Ectodermal cell (in vitro differentiated cells): Measurements from ENCODE around the gene PLEKHD1.

Source experiments
- H3K27ac ChIP-seq: 2 replicates; pipeline ENCODE4 v1.7.0; 2013; ENCODE audit warnings: mild to moderate bottlenecking, low read depth, low read length; ENCODE audit not compliant: insufficient read depth, poor library complexity, severe bottlenecking
- H3K27me3 ChIP-seq: 2 replicates; pipeline ENCODE4 v1.7.0; 2013; ENCODE audit warnings: mild to moderate bottlenecking, low read length; ENCODE audit not compliant: insufficient read depth, control insufficient read depth, poor library complexity, severe bottlenecking
- H3K36me3 ChIP-seq: one replicate; pipeline ENCODE4 v1.7.0; 2013; ENCODE audit warnings: low read length; ENCODE audit not compliant: control insufficient read depth, insufficient read depth
- H3K4me1 ChIP-seq: one replicate; pipeline ENCODE4 v1.7.0; 2013; ENCODE audit warnings: low read length; ENCODE audit not compliant: control insufficient read depth, insufficient read depth
- H3K4me3 ChIP-seq: 2 replicates; pipeline ENCODE4 v1.7.0; 2013; ENCODE audit warnings: low read depth, low read length, control low read depth; ENCODE audit not compliant: insufficient read depth
- H3K9me3 ChIP-seq: 2 replicates; pipeline ENCODE4 v1.7.0; 2013; ENCODE audit warnings: mild to moderate bottlenecking, low read length, moderate library complexity; ENCODE audit not compliant: control insufficient read depth
- WGBS, 2 experiments: methylation state at CpG; one replicate each; pipeline ENCODE4 v1.1.7; 2013; ENCODE audit warnings: missing lambda C conversion rate in 2 of 2; 5-methylcytosine and 5-hydroxymethylcytosine counted together

PLEKHD1 gene

GRCh38 chr14:69480136-69480535, 4.4 kb upstream of the PLEKHD1 start:
- WGBS, 2 experiments, result 89 to 90% methylated on average over 5 of the region's 5 CpGs
- no peaks in the 10 kb centered on the region for H3K36me3 ChIP-seq

GRCh38 chr14:69481815-69482568, 2.5 kb upstream of the PLEKHD1 start:
- Histone ChIP-seq H3K4me1 (peaks cover 4% of the 10 kb centered on the region), H3K27ac (no peak overlapping the region), H3K4me3 (no peak overlapping the region), H3K27me3 (peaks cover 66% of the 10 kb centered on the region), H3K36me3 (no peaks in the 10 kb centered on the region), H3K9me3 (no peaks in the 10 kb centered on the region)
- 69 to 77% methylated on average over 5 of the region's 5 CpGs for whole genome bisulfite sequencing, 2 experiments

More at GRCh38 chr14:69480136-69480535, 4.4 kb upstream of the PLEKHD1 start:
- Histone ChIP-seq H3K27ac (no peak overlapping the region), H3K4me1 (peaks cover 4% of the 10 kb centered on the region), H3K4me3 (no peak overlapping the region), H3K27me3 (peaks cover 47% of the 10 kb centered on the region), H3K9me3 (no peaks in the 10 kb centered on the region)

DNA sequence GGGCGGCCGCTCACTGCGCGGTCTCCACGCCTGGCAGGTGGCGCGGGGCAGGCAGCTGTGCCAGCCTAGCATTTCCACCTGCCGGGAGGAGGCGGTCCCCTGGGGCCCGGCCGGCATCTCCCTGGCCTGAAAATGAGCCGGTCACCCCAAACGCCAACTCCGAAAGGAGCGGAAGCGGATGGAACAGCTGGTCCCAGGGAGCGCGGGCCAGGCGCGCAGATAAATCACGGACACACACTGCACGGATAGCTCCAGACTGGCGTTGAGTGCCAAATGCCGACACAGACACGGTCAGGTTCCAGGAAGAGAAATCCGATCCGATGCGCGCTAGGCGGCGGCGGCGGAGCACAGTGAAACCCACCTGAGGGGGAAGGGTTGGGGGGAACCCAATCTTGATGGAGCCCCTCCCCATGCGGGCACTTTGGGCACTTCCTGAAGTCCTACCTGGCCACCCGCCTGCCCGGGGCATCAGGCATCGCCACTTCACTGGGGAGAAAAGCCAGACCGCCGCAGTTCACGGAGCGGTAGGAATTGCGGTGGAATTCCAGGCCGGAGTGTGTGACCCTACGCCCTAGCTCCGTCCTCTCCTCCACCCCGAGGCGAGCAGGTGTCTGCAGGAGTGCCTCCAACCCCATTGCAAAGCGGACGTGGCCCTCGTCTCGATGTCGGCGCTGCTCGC, 624 bp upstream of the PLEKHD1 start:
- H3K27me3 ChIP-seq, result peaks cover 77% of the 10 kb centered on the region
- H3K4me1 ChIP-seq, result peaks cover 7% of the 10 kb centered on the region
- no peaks in the 10 kb centered on the region for H3K36me3 ChIP-seq
- 3% methylated on average over 54 of the region's 54 CpGs for WGBS, 2 experiments
- no peak overlapping the region for H3K27ac ChIP-seq
- no peaks in the 10 kb centered on the region for H3K9me3 ChIP-seq
- peak overlapping the region; percentile 35 for H3K4me3 ChIP-seq

GRCh38 chr14:69485315-69485660, 760 bp downstream of the PLEKHD1 start:
- Histone ChIP-seq H3K4me3 (no peak overlapping the region), H3K4me1 (peaks cover 7% of the 10 kb centered on the region), H3K27me3 (peaks cover 73% of the 10 kb centered on the region), H3K9me3 (no peaks in the 10 kb centered on the region), H3K27ac (no peak overlapping the region), H3K36me3 (no peaks in the 10 kb centered on the region)
- WGBS, 2 experiments, result 78 to 85% methylated on average over 11 of the region's 11 CpGs

GRCh38 chr14:69485701-69486100, 1.2 kb downstream of the PLEKHD1 start:
- peaks cover 7% of the 10 kb centered on the region for H3K4me1 ChIP-seq
- 81 to 86% methylated on average over 6 of the region's 6 CpGs for WGBS, 2 experiments

DNA sequence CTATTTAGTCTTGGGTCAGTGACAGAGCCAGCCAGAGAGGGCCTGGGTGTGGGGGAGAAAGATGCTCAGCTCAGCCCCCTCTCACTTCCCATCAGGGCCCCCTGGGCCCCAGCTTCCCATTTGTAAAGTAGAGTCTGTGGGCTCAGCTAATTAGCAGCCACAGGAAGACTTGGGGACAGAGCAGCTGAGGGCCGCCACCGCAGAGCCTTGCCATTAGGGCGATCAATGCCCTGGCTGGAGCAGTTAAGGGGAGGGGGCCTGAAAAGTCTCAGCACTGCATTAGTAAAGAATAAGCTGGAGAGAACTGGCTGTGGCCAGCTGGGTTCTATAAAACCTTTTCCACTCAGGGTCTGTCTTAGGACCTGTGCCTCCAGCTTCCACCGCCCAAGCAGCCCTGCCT, 2.7 kb downstream of the PLEKHD1 start:
- no peaks in the 10 kb centered on the region for H3K36me3 ChIP-seq
- no peak overlapping the region for H3K27ac ChIP-seq
- H3K4me1 ChIP-seq, result peaks cover 7% of the 10 kb centered on the region
- H3K27me3 ChIP-seq, result peaks cover 60% of the 10 kb centered on the region
- H3K4me3 ChIP-seq, result no peak overlapping the region
- no peaks in the 10 kb centered on the region for H3K9me3 ChIP-seq
- WGBS, 2 experiments, result 70 to 80% methylated on average over 4 of the region's 4 CpGs

More at GRCh38 chr14:69485701-69486100, 1.2 kb downstream of the PLEKHD1 start:
- Histone ChIP-seq H3K27me3 (peaks cover 71% of the 10 kb centered on the region), H3K36me3 (no peaks in the 10 kb centered on the region), H3K4me3 (no peak overlapping the region), H3K9me3 (no peaks in the 10 kb centered on the region), H3K27ac (no peak overlapping the region)

GRCh38 chr14:69487771-69488170, 3.2 kb downstream of the PLEKHD1 start:
- 66 to 76% methylated on average over 4 of the region's 4 CpGs for WGBS, 2 experiments
- no peaks in the 10 kb centered on the region for H3K9me3 ChIP-seq
- no peak overlapping the region for H3K27ac ChIP-seq
- peaks cover 7% of the 10 kb centered on the region for H3K4me1 ChIP-seq
- no peak overlapping the region for H3K4me3 ChIP-seq
- H3K27me3 ChIP-seq, result peaks cover 54% of the 10 kb centered on the region
- no peaks in the 10 kb centered on the region for H3K36me3 ChIP-seq

GRCh38 chr14:69489495-69489894, 5.0 kb downstream of the PLEKHD1 start:
- H3K27ac ChIP-seq, result no peak overlapping the region
- H3K4me1 ChIP-seq, result peaks cover 3% of the 10 kb centered on the region
- peaks cover 37% of the 10 kb centered on the region for H3K27me3 ChIP-seq
- H3K4me3 ChIP-seq, result no peak overlapping the region
- H3K9me3 ChIP-seq, result no peaks in the 10 kb centered on the region
- H3K36me3 ChIP-seq, result no peaks in the 10 kb centered on the region

DNA sequence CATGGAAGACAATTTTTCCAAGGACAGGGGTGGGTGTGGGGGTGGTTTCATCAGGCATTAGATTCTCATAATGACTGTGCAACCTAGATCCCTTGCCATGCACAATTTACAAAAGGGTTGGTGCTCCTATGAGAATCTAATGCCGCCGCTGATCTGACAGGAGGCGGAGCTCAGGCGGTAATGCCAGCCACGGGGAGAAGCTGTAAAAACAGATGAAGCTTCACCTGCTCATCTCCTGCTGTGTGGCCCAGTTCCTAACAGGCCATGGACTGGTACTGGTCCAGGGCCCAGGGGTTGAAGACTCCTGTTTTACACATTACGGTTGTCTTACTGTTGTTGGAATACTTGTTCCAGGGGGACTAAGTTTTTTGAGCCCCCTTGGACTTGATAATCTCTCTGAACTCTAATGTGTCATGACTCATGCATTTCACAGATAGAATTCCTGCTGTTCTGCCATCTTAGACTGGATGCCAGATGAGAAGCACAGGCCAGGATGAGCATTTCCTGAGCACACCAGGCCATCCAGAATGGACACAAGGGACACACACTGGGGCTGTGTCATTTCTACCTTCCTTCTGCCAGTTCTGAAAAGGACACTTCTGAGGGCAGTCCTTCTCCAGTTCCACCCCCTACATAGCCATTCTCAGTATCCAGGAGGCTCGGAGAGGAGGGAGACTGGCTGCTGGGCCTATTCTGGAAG, 5.8 kb downstream of the PLEKHD1 start:
- Histone ChIP-seq H3K27me3 (peaks cover 28% of the 10 kb centered on the region), H3K36me3 (no peaks in the 10 kb centered on the region), H3K27ac (no peak overlapping the region), H3K9me3 (no peaks in the 10 kb centered on the region), H3K4me1 (peaks cover 3% of the 10 kb centered on the region), H3K4me3 (no peak overlapping the region)
- WGBS, 2 experiments, result 83 to 88% methylated on average over 7 of the region's 7 CpGs

DNA sequence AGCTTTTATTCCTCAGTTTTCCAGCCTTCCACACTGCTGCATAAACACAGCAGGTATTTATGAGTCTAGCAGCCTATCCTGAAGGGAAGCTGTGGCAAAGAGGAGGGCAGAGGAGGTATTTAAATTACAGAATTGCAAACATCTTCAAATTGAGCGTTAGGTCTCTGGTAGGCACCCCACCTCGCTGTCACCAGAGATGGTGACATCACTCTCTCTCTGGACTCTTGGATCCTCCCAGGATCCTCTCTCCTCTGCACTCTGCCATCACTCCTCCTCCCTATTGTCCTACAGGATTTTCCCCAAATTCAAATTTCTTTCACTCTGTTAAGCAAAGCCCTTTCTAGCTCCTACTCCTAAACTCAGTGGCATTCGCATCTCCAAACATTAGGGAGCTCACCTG, 6.7 kb downstream of the PLEKHD1 start:
- no peaks in the 10 kb centered on the region for H3K9me3 ChIP-seq
- H3K4me3 ChIP-seq, result no peak overlapping the region
- H3K27me3 ChIP-seq, result peaks cover 20% of the 10 kb centered on the region
- WGBS, 2 experiments, result 90 to 92% methylated on average over 3 of the region's 3 CpGs
- H3K36me3 ChIP-seq, result no peaks in the 10 kb centered on the region
- H3K4me1 ChIP-seq, result peaks cover 3% of the 10 kb centered on the region
- H3K27ac ChIP-seq, result no peak overlapping the region
